Measurements from ENCODE around the gene ERC1. TPM values are rescaled to one million over a fixed set of nuclear protein-coding genes. Genes with fewer than 3 reads are reported as not detected.

Gene ERC1
- polyA plus RNA-seq, 1 donor from 2014 or later, result 7.1 TPM

- Histone ChIP-seq H3K4me2 (ENCODE audit: low read length) (no peak overlapping the region), H3K9ac (ENCODE audit: low read length) (no peak overlapping the region), H4K20me1 (ENCODE audit: insufficient read depth) (no peaks in the 10 kb centered on the region), H3K79me2 (replicated peaks; ENCODE audit: insufficient read depth, low read length) (no peaks in the 10 kb centered on the region), H3K27me3 (ENCODE audit: insufficient read depth, low read depth, low read length) (no peaks in the 10 kb centered on the region), H2AFZ (ENCODE audit: low read depth, low read length) (no peak overlapping the region), H3K9me3 (ENCODE audit: low read length) (no peaks in the 10 kb centered on the region), H3K9me2 (ENCODE audit: insufficient read depth, low read length) (no peaks in the 10 kb centered on the region), H3F3A (ENCODE audit: insufficient read depth, low read length, poor library complexity, severe bottlenecking) (no peaks in the 10 kb centered on the region), H3K4me3 (ENCODE audit: low read length) (no peak overlapping the region), H3K27ac (ENCODE audit: low read length) (no peak overlapping the region), H3K36me3 (ENCODE audit: insufficient read depth, low read length) (peaks cover 9% of the 10 kb centered on the region)
- no peak for TF ChIP-seq CTCF (IDR thresholded peaks at IDR 0.05; ENCODE audit: poor library complexity, severe bottlenecking)
- no peak for TF ChIP-seq EZH2 (IDR thresholded peaks at IDR 0.05; ENCODE audit: borderline replicate concordance, insufficient read depth, low read length, poor library complexity, severe bottlenecking)
- TF ChIP-seq MXI1 (conservative IDR thresholded peaks at IDR 0.05; ENCODE audit: poor library complexity, severe bottlenecking), result no peak
- no peak for TF ChIP-seq TAF1 (IDR thresholded peaks at IDR 0.05; ENCODE audit: low read depth)
- TF ChIP-seq EP300 (conservative IDR thresholded peaks at IDR 0.05; ENCODE audit: poor library complexity, severe bottlenecking), result no peak
- TF ChIP-seq REST (IDR thresholded peaks at IDR 0.05; ENCODE audit: borderline replicate concordance), result no peak
- no peak for TF ChIP-seq RAD21 (conservative IDR thresholded peaks at IDR 0.05)
- TF ChIP-seq SMC3 (conservative IDR thresholded peaks at IDR 0.05; ENCODE audit: poor library complexity), result no peak
- no peak for TF ChIP-seq POLR2AphosphoS5 (IDR thresholded peaks at IDR 0.05)
These were observed 197.0 kb downstream of the ERC1 start for GRCh38 chr12:1188016-1188415.

- H3K9ac ChIP-seq (ENCODE audit: low read length), result no peak overlapping the region
- H3K27me3 ChIP-seq (ENCODE audit: insufficient read depth, low read depth, low read length), result no peaks in the 10 kb centered on the region
- H3K4me3 ChIP-seq (ENCODE audit: low read length), result no peak overlapping the region
- TF ChIP-seq TAF1 (IDR thresholded peaks at IDR 0.05; ENCODE audit: low read depth), result no peak
- no peak for TF ChIP-seq POLR2AphosphoS5 (IDR thresholded peaks at IDR 0.05)
- TF ChIP-seq SMC3 (conservative IDR thresholded peaks at IDR 0.05; ENCODE audit: poor library complexity), result no peak
- H3K27ac ChIP-seq (ENCODE audit: low read length), result no peak overlapping the region
- H3K9me2 ChIP-seq (ENCODE audit: insufficient read depth, low read length), result no peaks in the 10 kb centered on the region
- H4K20me1 ChIP-seq (ENCODE audit: insufficient read depth), result no peaks in the 10 kb centered on the region
- no peaks in the 10 kb centered on the region for H3K9me3 ChIP-seq (ENCODE audit: low read length)
- no peak overlapping the region for H2AFZ ChIP-seq (ENCODE audit: low read depth, low read length)
- H3K4me2 ChIP-seq (ENCODE audit: low read length), result no peak overlapping the region
- no peaks in the 10 kb centered on the region for H3K79me2 ChIP-seq (replicated peaks; ENCODE audit: insufficient read depth, low read length)
- H3F3A ChIP-seq (ENCODE audit: insufficient read depth, low read length, poor library complexity, severe bottlenecking), result no peaks in the 10 kb centered on the region
- peaks cover 9% of the 10 kb centered on the region for H3K36me3 ChIP-seq (ENCODE audit: insufficient read depth, low read length)
These were observed 198.1 kb downstream of the ERC1 start for GRCh38 chr12:1189163-1189562.

- H3K9me3 ChIP-seq (ENCODE audit: low read length), result no peaks in the 10 kb centered on the region
- no peaks in the 10 kb centered on the region for H3F3A ChIP-seq (ENCODE audit: insufficient read depth, low read length, poor library complexity, severe bottlenecking)
- no peaks in the 10 kb centered on the region for H3K79me2 ChIP-seq (replicated peaks; ENCODE audit: insufficient read depth, low read length)
- no peak overlapping the region for H2AFZ ChIP-seq (ENCODE audit: low read depth, low read length)
- no peaks in the 10 kb centered on the region for H3K27me3 ChIP-seq (ENCODE audit: insufficient read depth, low read depth, low read length)
- no peak overlapping the region for H3K4me2 ChIP-seq (ENCODE audit: low read length)
- H3K9ac ChIP-seq (ENCODE audit: low read length), result no peak overlapping the region
- no peaks in the 10 kb centered on the region for H3K36me3 ChIP-seq (ENCODE audit: insufficient read depth, low read length)
- no peak overlapping the region for H3K4me3 ChIP-seq (ENCODE audit: low read length)
- no peak overlapping the region for H3K27ac ChIP-seq (ENCODE audit: low read length)
- no peaks in the 10 kb centered on the region for H4K20me1 ChIP-seq (ENCODE audit: insufficient read depth)
- H3K9me2 ChIP-seq (ENCODE audit: insufficient read depth, low read length), result no peaks in the 10 kb centered on the region
- TF ChIP-seq POLR2AphosphoS5 (IDR thresholded peaks at IDR 0.05) (no peak), MXI1 (conservative IDR thresholded peaks at IDR 0.05; ENCODE audit: poor library complexity, severe bottlenecking) (no peak), EZH2 (IDR thresholded peaks at IDR 0.05; ENCODE audit: borderline replicate concordance, insufficient read depth, low read length, poor library complexity, severe bottlenecking) (no peak), RAD21 (conservative IDR thresholded peaks at IDR 0.05) (no peak), REST (IDR thresholded peaks at IDR 0.05; ENCODE audit: borderline replicate concordance) (no peak), EP300 (conservative IDR thresholded peaks at IDR 0.05; ENCODE audit: poor library complexity, severe bottlenecking) (no peak), TAF1 (IDR thresholded peaks at IDR 0.05; ENCODE audit: low read depth) (no peak), CTCF (IDR thresholded peaks at IDR 0.05; ENCODE audit: poor library complexity, severe bottlenecking) (no peak), SMC3 (conservative IDR thresholded peaks at IDR 0.05; ENCODE audit: poor library complexity) (no peak)
These were observed 204.5 kb downstream of the ERC1 start for GRCh38 chr12:1195513-1195912.

Data from neural cell (in vitro differentiated cells).